GM12878 (cell line): ENCODE measurements around the gene HCK. TPM values are rescaled to one million over a fixed set of nuclear protein-coding genes. Genes with fewer than 3 reads are reported as not detected.

Source experiments
- ATAC-seq: fragments of 200-7000 bp; cut with Tn5 transposase; 3 replicates; pipeline ENCODE4 v1.9.1; 2020; ENCODE audit warnings: mild to moderate bottlenecking, moderate library complexity
- BruUV-seq: library from RNA; stranded (reverse); fragments of 400-500 nt; replicated peaks from 2 replicates; lab custom pipeline; 2021; lab: Mats Ljungman, UMichigan
- CTCF ChIA-PET: fragments of 300-600 bp; sonication (Branson Sonifier 250); formaldehyde crosslinking; extraction: SDS; loops from one replicate; lab custom pipeline; 2021; ENCODE audit warnings: inconsistent platforms; lab: Yijun Ruan, JAX
- POLR2A ChIA-PET: fragments of 350-600 bp; formaldehyde crosslinking; extraction: SDS; loops from one replicate; lab custom pipeline; 2021; ENCODE audit warnings: inconsistent platforms; lab: Charles Lee
- RAD21 ChIA-PET: fragments of 300-600 bp; sonication (Branson Sonifier 250); formaldehyde crosslinking; loops from one replicate; lab custom pipeline; 2023; ENCODE audit warnings: antibody characterized with exemption; ENCODE audit not compliant: unreplicated experiment; lab: Charles Lee
- SMC1A ChIA-PET: fragments of 300-600 bp; sonication (Branson Sonifier 250); formaldehyde crosslinking; loops from one replicate; lab custom pipeline; 2023; ENCODE audit not compliant: unreplicated experiment, uncharacterized antibody; lab: Charles Lee
- DNase-seq: peaks from one replicate; pipeline ENCODE4 v3.0.0-alpha.2; 2011; ENCODE audit warnings: low read depth, low spot score
- FAIRE-seq: peaks from 3 replicates; lab custom pipeline; 2011; peaks lifted over from hg19 to GRCh38; lab: Jason Lieb, UNC
- H2AFZ ChIP-seq: 2 replicates; pipeline ENCODE4 v1.6.0; 2011; ENCODE audit warnings: low read depth, low read length, control low read depth; ENCODE audit not compliant: control insufficient read depth
- H3K27ac ChIP-seq: 2 replicates; pipeline ENCODE4 v1.5.1; 2011; ENCODE audit warnings: control low read depth; ENCODE audit not compliant: control insufficient read depth, insufficient read depth
- H3K27me3 ChIP-seq, 2 experiments: replicated peaks in 1 of 2; 2 replicates each; pipeline versions ENCODE4 v1.6.0 to v1.6.1; 2011; ENCODE audit warnings: low read length in 1 of 2; ENCODE audit not compliant: control insufficient read depth in 2 of 2, insufficient read depth in 2 of 2
- H3K36me3 ChIP-seq, 2 experiments: 2 replicates each; pipeline ENCODE4 v1.5.1; 2011; ENCODE audit warnings: low read length in 1 of 2; ENCODE audit not compliant: control insufficient read depth in 2 of 2, insufficient read depth in 2 of 2
- H3K4me1 ChIP-seq: 2 replicates; pipeline ENCODE4 v1.6.1; 2011; ENCODE audit warnings: mild to moderate bottlenecking, low read length, moderate library complexity, mixed read lengths; ENCODE audit not compliant: control insufficient read depth, insufficient read depth
- H3K4me2 ChIP-seq: 2 replicates; pipeline ENCODE4 v1.6.0; 2011; ENCODE audit warnings: control low read depth; ENCODE audit not compliant: control insufficient read depth, insufficient read depth
- H3K4me3 ChIP-seq: fragments of 200-600 bp; sonication (generic); 2 replicates; pipeline ENCODE4 v1.5.1; 2016
- H3K79me2 ChIP-seq: 2 replicates; pipeline ENCODE4 v1.6.0; 2011; ENCODE audit warnings: low read length; ENCODE audit not compliant: control insufficient read depth, insufficient read depth
- H3K9ac ChIP-seq: 2 replicates; pipeline ENCODE4 v1.8.0; 2011; ENCODE audit warnings: low read length, control low read depth, mixed read lengths; ENCODE audit not compliant: control insufficient read depth, insufficient read depth
- H3K9me3 ChIP-seq: replicated peaks from 3 replicates; pipeline ENCODE4 v1.5.1; 2011; ENCODE audit warnings: mild to moderate bottlenecking, low read length; ENCODE audit not compliant: control insufficient read depth, insufficient read depth
- H4K20me1 ChIP-seq: 2 replicates; pipeline ENCODE4 v1.6.0; 2011; ENCODE audit not compliant: control insufficient read depth, insufficient read depth
- EED ChIP-seq: sonication (generic); IDR thresholded peaks from 2 replicates; pipeline ENCODE4 v1.6.1; 2016; ENCODE audit warnings: antibody characterized with exemption, low read depth
- FOS ChIP-seq: IDR thresholded peaks from 3 replicates; pipeline ENCODE4 v1.6.1; 2011; ENCODE audit warnings: borderline replicate concordance; ENCODE audit not compliant: insufficient read length; ENCODE audit errors: extremely low read depth
- RB1 ChIP-seq: fragments of 450-650 bp; formaldehyde crosslinking; IDR thresholded peaks from 2 replicates; pipeline ENCODE4 v1.6.1; 2017; ENCODE audit warnings: mild to moderate bottlenecking, borderline replicate concordance
- STAT1 ChIP-seq: fragments of 450-650 bp; conservative IDR thresholded peaks from 2 replicates; pipeline ENCODE4 v1.6.1; 2014; ENCODE audit warnings: antibody characterized with exemption, mild to moderate bottlenecking
- TBL1XR1 ChIP-seq: IDR thresholded peaks from 2 replicates; pipeline ENCODE4 v1.6.1; 2012; ENCODE audit warnings: low read depth, low read length, improper control_type of control experiment
- WGBS: methylation state at CpG from one replicate; pipeline ENCODE4 v1.1.6; 2016; ENCODE audit warnings: low lambda C conversion rate; ENCODE audit not compliant: insufficient replicate concordance, insufficient coverage; ENCODE audit errors: missing lambda C conversion rate; 5-methylcytosine and 5-hydroxymethylcytosine counted together
- in situ Hi-C: fragments of 300-500 bp; cut with MboI; formaldehyde crosslinking; loops from 9 replicates; pipeline ENCODE4 v1.14.3; 2018; ENCODE audit warnings: mixed read lengths
- intact Hi-C: fragments of 100-400 bp; cut with micrococcal nuclease; formaldehyde crosslinking; loops from one replicate; pipeline ENCODE4 v1.14.2; 2022; ENCODE audit not compliant: unreplicated experiment
- polyA plus RNA-seq, 11 experiments: library from polyadenylated mRNA; depleted of rRNA in 4 of 11; unstranded in 6 of 11; stranded (reverse) in 5 of 11; fragments of >200 nt; fragmentation: Nextera tagmentation in 4 of 11; fragmentation: Illumina TruSeq in 1 of 11; extraction: Ambion mirVana in 4 of 11; extraction: Trizol in 1 of 11; gene quantifications; 1 replicate in 1 of 11; 2 replicates in 10 of 11; pipeline versions ENCODE4 v1.2.1 to v1.2.3, GENCODE V29; 2011 to 2016; ENCODE audit warnings: inconsistent platforms in 2 of 11, missing spikeins in 2 of 11, low read depth in 1 of 11
- total RNA-seq, 4 experiments: library from RNA; depleted of rRNA in 3 of 4; stranded (reverse); fragments of >200 nt in 3 of 4; fragmentation: Illumina TruSeq in 1 of 4; extraction: Trizol in 1 of 4; gene quantifications; 2 replicates each; pipeline versions ENCODE4 v1.2.1 to v1.2.3, GENCODE V29; 2013 to 2021
- TF ChIP-seq, protein P1 (sequence below): fragments of 450-650 bp; formaldehyde crosslinking; IDR thresholded peaks from 2 replicates; pipeline ENCODE4 v1.5.0; 2022; ENCODE audit warnings: mild to moderate bottlenecking, missing genetic modification characterization

HCK gene
- total and polyA plus RNA-seq, 10 of the 15 experiments (the other 5 are each of a cell fraction or from before 2014, with no cell fraction given): 1.3 to 30.3 (median 18.5) TPM

DNA sequence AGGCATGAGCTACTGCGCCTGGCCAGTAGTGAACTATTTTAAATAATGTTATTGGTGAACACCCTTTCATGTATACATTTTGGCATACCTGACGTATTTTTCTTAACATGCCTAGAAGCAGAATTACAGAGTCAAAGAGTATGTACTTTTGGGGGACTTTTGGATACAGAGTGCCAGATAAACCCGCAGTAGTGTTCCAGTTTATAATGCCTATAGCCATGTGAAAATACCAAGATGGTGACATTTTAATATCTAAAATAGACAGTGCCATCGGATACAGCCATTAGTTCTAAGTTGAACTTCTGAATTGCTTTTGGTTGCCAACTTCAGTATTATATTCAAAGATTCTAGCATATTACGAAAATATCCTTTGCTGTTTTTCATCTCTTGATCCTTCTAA, 77.8 kb downstream of the HCK start:
- ChIA-PET CTCF (interaction anchor here (0.7 to 1.4 kb wide), 5 partner anchors 11 to 115 kb away, joined by 3 to 4 read pairs (median 3); no protein-coding TSS in a partner anchor), RAD21 (no interaction called here), SMC1A (no interaction called here), POLR2A (no interaction called here)
- Histone ChIP-seq H2AFZ (no peak overlapping the region), H3K9ac (no peak overlapping the region), H3K27ac (no peak overlapping the region), H3K27me3 (no peaks in the 10 kb centered on the region), H3K4me3 (no peak overlapping the region), H4K20me1 (no peaks in the 10 kb centered on the region; the same call in 1 of the 2 replicates), H3K36me3 (peaks cover 4 to 10% of the 10 kb centered on the region in 2 experiments; a peak in 3 of 4 replicates), H3K79me2 (peaks cover 29% of the 10 kb centered on the region), H3K4me1 (peaks cover 20% of the 10 kb centered on the region), H3K4me2 (no peak overlapping the region)
- no TSS peak for BruUV-seq
- WGBS: 98% methylated on average over 5 of the region's 5 CpGs
- intact Hi-C loops: no loop called here
- DNase-seq (no peak), ATAC-seq (no peak)
- no peak for TF ChIP-seq TBL1XR1
- TF ChIP-seq STAT1: no peak
- TF ChIP-seq RB1: no peak
- no peak for TF ChIP-seq EED
- TF ChIP-seq, protein P1, sequence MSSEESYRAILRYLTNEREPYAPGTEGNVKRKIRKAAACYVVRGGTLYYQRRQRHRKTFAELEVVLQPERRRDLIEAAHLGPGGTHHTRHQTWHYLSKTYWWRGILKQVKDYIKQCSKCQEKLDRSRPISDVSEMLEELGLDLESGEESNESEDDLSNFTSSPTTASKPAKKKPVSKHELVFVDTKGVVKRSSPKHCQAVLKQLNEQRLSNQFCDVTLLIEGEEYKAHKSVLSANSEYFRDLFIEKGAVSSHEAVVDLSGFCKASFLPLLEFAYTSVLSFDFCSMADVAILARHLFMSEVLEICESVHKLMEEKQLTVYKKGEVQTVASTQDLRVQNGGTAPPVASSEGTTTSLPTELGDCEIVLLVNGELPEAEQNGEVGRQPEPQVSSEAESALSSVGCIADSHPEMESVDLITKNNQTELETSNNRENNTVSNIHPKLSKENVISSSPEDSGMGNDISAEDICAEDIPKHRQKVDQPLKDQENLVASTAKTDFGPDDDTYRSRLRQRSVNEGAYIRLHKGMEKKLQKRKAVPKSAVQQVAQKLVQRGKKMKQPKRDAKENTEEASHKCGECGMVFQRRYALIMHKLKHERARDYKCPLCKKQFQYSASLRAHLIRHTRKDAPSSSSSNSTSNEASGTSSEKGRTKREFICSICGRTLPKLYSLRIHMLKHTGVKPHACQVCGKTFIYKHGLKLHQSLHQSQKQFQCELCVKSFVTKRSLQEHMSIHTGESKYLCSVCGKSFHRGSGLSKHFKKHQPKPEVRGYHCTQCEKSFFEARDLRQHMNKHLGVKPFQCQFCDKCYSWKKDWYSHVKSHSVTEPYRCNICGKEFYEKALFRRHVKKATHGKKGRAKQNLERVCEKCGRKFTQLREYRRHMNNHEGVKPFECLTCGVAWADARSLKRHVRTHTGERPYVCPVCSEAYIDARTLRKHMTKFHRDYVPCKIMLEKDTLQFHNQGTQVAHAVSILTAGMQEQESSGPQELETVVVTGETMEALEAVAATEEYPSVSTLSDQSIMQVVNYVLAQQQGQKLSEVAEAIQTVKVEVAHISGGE: no peak
- no peak for TF ChIP-seq FOS
- TF ChIP-seq, all 136 proteins: peak for 0
- no peak for FAIRE-seq
- in situ Hi-C loops: no loop called here
- H3K9me3 ChIP-seq: no peaks in the 10 kb centered on the region
